Stomach (tissue), 9 donors: ENCODE measurements around the gene SIK3. TPM values are rescaled to one million over a fixed set of nuclear protein-coding genes. Genes with fewer than 3 reads are reported as not detected.
A peak's percentile ranks its signal among the peaks of the same experiment; 100 is the strongest.

Experiments used
- DNase-seq, 2 donors: peaks; one replicate each; pipeline versions ENCODE4 v3.0.0 to v3.0.0-alpha.2; 2013 to 2019
- H3K27ac ChIP-seq, 5 donors: fragments of 200-600 bp in 4 of 5; sonication (generic) in 4 of 5; one replicate each; pipeline ENCODE4 v1.5.1; 2013 to 2019; ENCODE audit warnings: mild to moderate bottlenecking in 1 of 5, moderate library complexity in 1 of 5
- H3K27me3 ChIP-seq, 3 donors: fragments of 200-600 bp; sonication (generic); one replicate each; pipeline ENCODE4 v1.5.1; 2017 to 2019; ENCODE audit warnings: mixed run types in 1 of 3
- H3K36me3 ChIP-seq, 4 donors: fragments of 200-600 bp; sonication (generic); 1 replicate in 3 of 4; 2 replicates in 1 of 4; pipeline ENCODE4 v1.5.1; 2016 to 2019
- H3K4me1 ChIP-seq, 4 donors: fragments of 200-600 bp; sonication (generic); one replicate each; pipeline ENCODE4 v1.5.1; 2016 to 2019
- H3K4me3 ChIP-seq, 4 donors: fragments of 200-600 bp; sonication (generic) in 3 of 4; one replicate each; pipeline ENCODE4 v1.5.1; 2016 to 2019; ENCODE audit warnings: mild to moderate bottlenecking in 1 of 4
- H3K9me3 ChIP-seq, 4 donors: fragments of 200-600 bp; sonication (generic); one replicate each; pipeline ENCODE4 v1.5.1; 2016 to 2019
- EP300 ChIP-seq: sonication (generic); formaldehyde crosslinking; IDR thresholded peaks from one replicate; pipeline ENCODE4 v1.6.1; 2017; ENCODE audit warnings: antibody characterized with exemption
- POLR2A ChIP-seq, 4 donors: fragments of 450-650 bp; IDR thresholded peaks; one replicate each; pipeline ENCODE4 v1.6.1; 2016; ENCODE audit warnings: antibody characterized with exemption in 4 of 4, control low read depth in 2 of 4, mild to moderate bottlenecking in 1 of 4, moderate library complexity in 1 of 4
- POLR2AphosphoS5 ChIP-seq, 3 donors: sonication (generic); formaldehyde crosslinking; IDR thresholded peaks; one replicate each; pipeline ENCODE4 v1.6.1; 2016; ENCODE audit warnings: antibody characterized with exemption in 3 of 3
- WGBS, 5 donors: extraction: QIAGEN DNeasy Blood & Tissue Kit in 3 of 5; methylation state at CpG; one replicate each; pipeline versions ENCODE4 v1.1.5 to v1.1.7; 2013 to 2018; 5-methylcytosine and 5-hydroxymethylcytosine counted together
- intact Hi-C: fragments of 100-400 bp; cut with DNase I; formaldehyde crosslinking; loops from one replicate; pipeline ENCODE4 v1.15.1; 2023; ENCODE audit warnings: low total_unique reads
- polyA plus RNA-seq, 3 donors: library from polyadenylated mRNA; stranded (reverse); fragments of 200-250 nt; gene quantifications; one replicate each; pipeline ENCODE4 v1.2.3, GENCODE V29; 2013
- total RNA-seq, 5 donors: library from RNA; depleted of rRNA; stranded (reverse); fragments of >200 nt; gene quantifications; one replicate each; pipeline versions ENCODE4 v1.1.0 to v1.2.3, GENCODE V29; 2014 to 2016
- TF ChIP-seq, protein P1 (sequence below), 7 experiments: fragments of 450-650 bp in 4 of 7; fragments of 200-600 bp in 3 of 7; sonication (generic) in 3 of 7; IDR thresholded peaks; one replicate each; pipeline ENCODE4 v1.5.1; 2016 to 2019; ENCODE audit warnings: antibody characterized with exemption in 7 of 7, control low read depth in 2 of 7, mild to moderate bottlenecking in 1 of 7
- donor health status: healthy with polysubstance abuse.
- donor health status: Bipolar disorder and iron deficiency.
- donor health status: healthy.

Gene SIK3
- total and polyA plus RNA-seq, 8 donors: 6.5 to 97.8 (median 23.7) TPM

DNA sequence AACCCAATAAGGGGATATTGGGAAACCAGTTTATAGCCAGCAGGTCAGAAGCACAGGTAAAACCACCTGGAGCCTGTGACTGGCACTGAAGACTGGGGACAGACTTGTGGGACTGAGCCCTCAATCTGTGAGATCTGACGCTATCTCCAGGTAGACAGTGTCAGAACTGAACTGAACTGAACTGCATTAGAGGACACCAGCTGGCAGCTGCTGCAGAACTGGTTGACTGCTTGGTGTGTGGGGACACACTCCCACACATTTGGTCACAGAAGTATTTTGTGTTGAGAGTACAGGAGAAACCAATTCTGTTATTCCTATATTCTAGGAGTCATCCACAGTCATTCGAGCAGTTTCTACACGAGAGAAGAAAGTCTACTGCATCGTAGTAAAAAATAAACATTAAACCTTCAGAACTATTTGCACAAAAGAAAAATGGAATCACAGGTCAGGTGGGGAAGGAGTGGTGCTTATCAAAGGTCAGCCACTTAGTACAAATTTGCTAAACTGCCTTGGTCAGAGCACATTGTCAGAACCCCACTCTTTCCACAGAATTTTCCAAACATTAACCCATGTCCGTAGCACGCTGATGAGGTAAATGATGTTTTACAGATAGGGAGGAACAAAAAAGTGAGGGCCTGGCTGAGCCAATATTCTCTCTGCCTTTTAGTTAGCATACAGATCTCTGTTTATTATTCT is 77.2 kb downstream of the SIK3 start:
- WGBS, 5 donors: 32 to 52% (median 48%) methylated on average over 6 of the region's 6 CpGs
- DNase-seq: peak in 1 of 2 donors; percentile 81
- peak overlapping the region; percentile 34 to 88 (median 74) for H3K27ac ChIP-seq

DNA sequence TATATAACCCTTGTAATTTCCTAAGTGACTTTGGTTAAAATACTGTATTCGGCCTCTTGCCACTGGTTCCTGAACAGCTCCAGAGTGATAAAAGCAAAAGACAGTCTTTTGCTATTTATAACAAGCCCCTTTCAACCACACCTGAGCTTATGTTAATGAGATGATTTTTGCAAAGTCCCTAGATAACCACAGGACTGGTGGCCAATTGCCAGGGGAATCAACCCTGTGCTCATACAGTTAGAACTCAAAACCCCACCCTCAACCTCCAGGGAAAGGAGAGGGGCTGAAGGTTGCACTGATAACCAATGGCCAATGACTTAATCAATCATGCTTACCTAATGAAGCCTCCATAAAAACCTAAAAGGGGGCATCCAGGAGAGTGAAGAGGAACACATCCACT is 77.9 kb downstream of the SIK3 start:
- TF ChIP-seq EP300 (no peak), POLR2A (IDR thresholded peaks at IDR 0.05) (no peak), POLR2AphosphoS5 (IDR thresholded peaks at IDR 0.05) (no peak)
- TF ChIP-seq, protein P1, sequence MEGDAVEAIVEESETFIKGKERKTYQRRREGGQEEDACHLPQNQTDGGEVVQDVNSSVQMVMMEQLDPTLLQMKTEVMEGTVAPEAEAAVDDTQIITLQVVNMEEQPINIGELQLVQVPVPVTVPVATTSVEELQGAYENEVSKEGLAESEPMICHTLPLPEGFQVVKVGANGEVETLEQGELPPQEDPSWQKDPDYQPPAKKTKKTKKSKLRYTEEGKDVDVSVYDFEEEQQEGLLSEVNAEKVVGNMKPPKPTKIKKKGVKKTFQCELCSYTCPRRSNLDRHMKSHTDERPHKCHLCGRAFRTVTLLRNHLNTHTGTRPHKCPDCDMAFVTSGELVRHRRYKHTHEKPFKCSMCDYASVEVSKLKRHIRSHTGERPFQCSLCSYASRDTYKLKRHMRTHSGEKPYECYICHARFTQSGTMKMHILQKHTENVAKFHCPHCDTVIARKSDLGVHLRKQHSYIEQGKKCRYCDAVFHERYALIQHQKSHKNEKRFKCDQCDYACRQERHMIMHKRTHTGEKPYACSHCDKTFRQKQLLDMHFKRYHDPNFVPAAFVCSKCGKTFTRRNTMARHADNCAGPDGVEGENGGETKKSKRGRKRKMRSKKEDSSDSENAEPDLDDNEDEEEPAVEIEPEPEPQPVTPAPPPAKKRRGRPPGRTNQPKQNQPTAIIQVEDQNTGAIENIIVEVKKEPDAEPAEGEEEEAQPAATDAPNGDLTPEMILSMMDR (IDR thresholded peaks at IDR 0.05): no peak
- no peaks in the 10 kb centered on the region for H3K27me3 ChIP-seq
- 81 to 95% (median 91%) methylated on average over 1 of the region's 1 CpG for WGBS, 5 donors
- no peaks in the 10 kb centered on the region for H3K36me3 ChIP-seq
- H3K9me3 ChIP-seq: no peaks in the 10 kb centered on the region
- H3K27ac ChIP-seq: peak overlapping the region; percentile 49 to 88 (median 74)
- intact Hi-C loops: no loop called here
- peaks cover 20 to 82% (median 50%) of the 10 kb centered on the region in 4 donors for H3K4me1 ChIP-seq
- DNase-seq: no peak
- H3K4me3 ChIP-seq: no peak overlapping the region

More for the DNA sequence above, 77.2 kb downstream of the SIK3 start:
- no peak overlapping the region for H3K4me3 ChIP-seq
- peaks cover 23 to 89% (median 56%) of the 10 kb centered on the region in 4 donors for H3K4me1 ChIP-seq
- H3K36me3 ChIP-seq: no peaks in the 10 kb centered on the region
- intact Hi-C loops: no loop called here
- H3K9me3 ChIP-seq: no peaks in the 10 kb centered on the region
- TF ChIP-seq, protein P1 (IDR thresholded peaks at IDR 0.05): no peak
- no peak for TF ChIP-seq POLR2A (IDR thresholded peaks at IDR 0.05)
- TF ChIP-seq POLR2AphosphoS5 (IDR thresholded peaks at IDR 0.05): no peak
- TF ChIP-seq EP300: no peak
- no peaks in the 10 kb centered on the region for H3K27me3 ChIP-seq

GRCh38 chr11:117019871-117020270 is 78.4 kb downstream of the SIK3 start:
- intact Hi-C loops: loop anchor here (10.0 kb wide), 1 partner anchor 55 kb away; no protein-coding TSS in a partner anchor
- no peak for DNase-seq
- peak overlapping the region in 4 of 5 donors; percentile 49 to 80 (median 66) for H3K27ac ChIP-seq
- H3K36me3 ChIP-seq: no peaks in the 10 kb centered on the region
- no peak overlapping the region for H3K4me3 ChIP-seq
- no peaks in the 10 kb centered on the region for H3K9me3 ChIP-seq
- no peaks in the 10 kb centered on the region for H3K27me3 ChIP-seq
- 34 to 64% (median 59%) methylated on average over 7 of the region's 7 CpGs for WGBS, 5 donors
- H3K4me1 ChIP-seq: peaks cover 20 to 77% (median 46%) of the 10 kb centered on the region in 4 donors
- no peak for TF ChIP-seq POLR2A (IDR thresholded peaks at IDR 0.05)
- TF ChIP-seq, protein P1 (IDR thresholded peaks at IDR 0.05): no peak
- TF ChIP-seq EP300: no peak
- TF ChIP-seq POLR2AphosphoS5 (IDR thresholded peaks at IDR 0.05): no peak

DNA sequence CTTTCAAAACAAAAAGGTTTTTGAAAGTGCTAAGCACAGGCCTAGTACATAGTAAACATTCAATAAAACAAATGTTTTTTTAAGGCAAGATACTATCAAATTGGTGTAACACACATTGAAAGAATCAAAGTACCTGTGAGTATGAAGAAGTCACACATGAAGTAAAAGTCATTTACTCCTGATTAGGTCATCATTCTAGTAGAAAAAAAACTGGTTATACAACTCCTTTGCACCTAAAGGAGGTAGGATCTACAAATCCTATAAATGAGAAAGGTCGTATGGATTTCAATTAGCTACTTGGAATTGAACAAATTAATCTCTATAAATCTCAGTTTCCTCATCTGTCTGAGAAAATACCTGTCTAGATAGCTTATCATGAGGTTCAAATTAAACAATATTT is 80.8 kb downstream of the SIK3 start:
- no peak for DNase-seq
- H3K4me1 ChIP-seq: peaks cover 12 to 55% (median 31%) of the 10 kb centered on the region in 4 donors
- intact Hi-C loops: loop anchor here (10.0 kb wide), 1 partner anchor 57 kb away; no protein-coding TSS in a partner anchor
- no peaks in the 10 kb centered on the region for H3K36me3 ChIP-seq
- no peak overlapping the region for H3K4me3 ChIP-seq
- TF ChIP-seq, protein P1 (IDR thresholded peaks at IDR 0.05): no peak
- TF ChIP-seq POLR2AphosphoS5 (IDR thresholded peaks at IDR 0.05) (no peak), EP300 (no peak), POLR2A (IDR thresholded peaks at IDR 0.05) (no peak)
- H3K27ac ChIP-seq: no peak overlapping the region
- WGBS, 5 donors: 36 to 56% (median 43%) methylated on average over 1 of the region's 1 CpG
- no peaks in the 10 kb centered on the region for H3K9me3 ChIP-seq
- no peaks in the 10 kb centered on the region for H3K27me3 ChIP-seq
